Ovary (tissue), 3 donors: Measurements from ENCODE around the gene SPTLC1.

ENCODE experiments used
- CTCF ChIP-seq, 3 donors: fragments of 450-650 bp in 2 of 3; fragments of 200-600 bp in 1 of 3; IDR thresholded peaks; one replicate each; pipeline versions ENCODE4 v1.5.1 to v1.8.0; 2016 to 2022; ENCODE audit warnings: antibody characterized with exemption in 3 of 3, mild to moderate bottlenecking in 1 of 3
- POLR2A ChIP-seq: fragments of 450-650 bp; IDR thresholded peaks from one replicate; pipeline ENCODE4 v1.6.1; 2017; ENCODE audit warnings: antibody characterized with exemption, mild to moderate bottlenecking, moderate library complexity
- donor health status: DM: no; HTN: no; CAD: no.

DNA sequence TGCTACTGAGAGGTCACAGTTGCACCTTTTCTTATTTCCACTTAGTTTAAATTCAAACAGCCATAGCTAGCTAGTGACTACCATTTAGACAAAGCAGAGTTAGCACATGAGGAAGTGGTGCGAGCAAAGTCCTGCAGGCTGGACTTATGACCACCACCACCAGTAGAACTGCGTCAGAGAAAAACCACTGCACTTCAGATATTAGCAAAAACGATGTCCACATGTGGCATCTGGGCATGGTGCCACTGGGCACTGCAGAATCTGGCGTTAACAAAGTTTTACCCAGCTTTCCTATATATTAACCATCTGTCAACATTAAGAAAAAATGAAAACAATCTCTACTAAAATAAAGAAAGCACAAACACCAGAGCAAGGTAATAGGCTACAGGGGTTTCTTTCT, 80.1 kb downstream of the SPTLC1 start:
- TF ChIP-seq POLR2A (no peak), CTCF (IDR thresholded peaks at IDR 0.05) (no peak)
